Stimulated activated CD8-positive, alpha-beta memory T cell treated with anti-CD3 and anti-CD28 coated beads, Interleukin-12 subunit alpha, Interleukin-12 subunit beta, amount 100 ng/mL, for 1 hour (primary cell): Measurements from ENCODE around the gene SLC6A11.

Source experiments
- DNase-seq: peaks from one replicate; pipeline ENCODE4 v3.0.0-alpha.2; 2020; ENCODE audit warnings: low read depth

SLC6A11 gene

GRCh38 chr3:10930666-10931040 lies 114.6 kb downstream of the SLC6A11 start:
- no peak for DNase-seq

- no peak for DNase-seq
Observed at GRCh38 chr3:10932596-10932995, 116.6 kb downstream of the SLC6A11 start.

GRCh38 chr3:10933021-10933420 lies 117.0 kb downstream of the SLC6A11 start:
- DNase-seq: no peak

- no peak for DNase-seq
Observed at GRCh38 chr3:10933470-10933804, 117.4 kb downstream of the SLC6A11 start.

GRCh38 chr3:10933805-10934481 lies 117.9 kb downstream of the SLC6A11 start:
- no peak for DNase-seq

- DNase-seq: no peak
Observed at GRCh38 chr3:10935028-10935427, 119.0 kb downstream of the SLC6A11 start.

- no peak for DNase-seq
Observed at GRCh38 chr3:10935846-10936631, 120.0 kb downstream of the SLC6A11 start.

- no peak for DNase-seq
Observed at GRCh38 chr3:10936686-10937085, 120.7 kb downstream of the SLC6A11 start.

GRCh38 chr3:10937141-10937825 lies 121.3 kb downstream of the SLC6A11 start:
- DNase-seq: no peak

GRCh38 chr3:10939556-10939955 lies 123.5 kb downstream of the SLC6A11 start:
- no peak for DNase-seq

GRCh38 chr3:10940106-10940505 lies 124.1 kb downstream of the SLC6A11 start:
- DNase-seq: no peak

GRCh38 chr3:10941972-10942371 lies 125.9 kb downstream of the SLC6A11 start:
- no peak for DNase-seq

GRCh38 chr3:10942690-10943205 lies 126.7 kb downstream of the SLC6A11 start:
- no peak for DNase-seq

GRCh38 chr3:10944866-10945265 lies 128.8 kb downstream of the SLC6A11 start:
- DNase-seq: no peak

GRCh38 chr3:10945683-10946287 lies 129.8 kb downstream of the SLC6A11 start:
- DNase-seq: peak; percentile 12

- no peak for DNase-seq
Observed at GRCh38 chr3:10946526-10946925, 130.5 kb downstream of the SLC6A11 start.

- no peak for DNase-seq
Observed at GRCh38 chr3:10948326-10948725, 132.3 kb downstream of the SLC6A11 start.

GRCh38 chr3:10949197-10949596 lies 133.2 kb downstream of the SLC6A11 start:
- no peak for DNase-seq

- DNase-seq: no peak
Observed at GRCh38 chr3:10950476-10951294, 134.7 kb downstream of the SLC6A11 start.

GRCh38 chr3:10951295-10951926 lies 135.4 kb downstream of the SLC6A11 start:
- DNase-seq: no peak

GRCh38 chr3:10952525-10952924 lies 136.5 kb downstream of the SLC6A11 start:
- no peak for DNase-seq
